ENCODE data around the gene C1QTNF8. TPM values are rescaled to one million over a fixed set of nuclear protein-coding genes. Genes with fewer than 3 reads are reported as not detected.

The C1QTNF8 gene
- total RNA-seq, 1 donor from 2014 or later = not detected

DNA sequence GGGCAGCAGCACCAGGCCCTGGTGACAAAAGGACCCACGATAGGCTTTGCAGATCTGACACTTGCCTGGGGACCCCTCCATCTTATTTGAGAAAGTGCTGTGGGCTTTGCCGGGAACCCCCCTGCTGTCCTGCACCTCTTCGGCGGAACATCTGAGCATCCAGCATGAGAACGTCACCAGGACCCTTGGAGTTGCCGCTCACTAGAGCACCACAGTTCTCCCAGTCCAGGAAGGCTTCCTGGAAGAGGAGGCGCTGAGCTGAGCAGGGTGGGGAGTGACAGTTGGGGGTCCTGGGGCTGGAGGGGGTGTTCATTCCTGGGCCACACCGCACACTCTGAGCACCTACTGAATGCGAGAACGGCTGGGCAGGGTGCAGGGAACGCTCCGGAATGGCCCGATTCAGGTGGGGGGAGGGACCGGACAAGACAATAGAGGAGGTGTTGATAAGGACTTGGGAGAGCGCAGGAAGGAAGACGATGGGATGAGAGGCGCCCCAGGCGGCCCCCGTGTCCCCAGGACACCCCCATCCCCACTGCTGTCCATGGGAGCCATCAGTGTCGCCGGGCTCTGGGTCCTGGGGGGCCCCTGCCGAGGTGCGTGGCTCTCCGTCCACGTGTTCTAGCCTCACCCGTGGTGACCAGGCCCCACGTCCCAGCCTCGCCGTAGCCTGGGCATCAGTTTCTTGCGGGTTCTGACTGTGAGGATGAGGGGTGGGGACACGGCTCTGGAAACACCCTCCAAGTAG is 32.1 kb upstream of the C1QTNF8 start:
- intact Hi-C loops (cut with micrococcal nuclease) = no loop called here

DNA sequence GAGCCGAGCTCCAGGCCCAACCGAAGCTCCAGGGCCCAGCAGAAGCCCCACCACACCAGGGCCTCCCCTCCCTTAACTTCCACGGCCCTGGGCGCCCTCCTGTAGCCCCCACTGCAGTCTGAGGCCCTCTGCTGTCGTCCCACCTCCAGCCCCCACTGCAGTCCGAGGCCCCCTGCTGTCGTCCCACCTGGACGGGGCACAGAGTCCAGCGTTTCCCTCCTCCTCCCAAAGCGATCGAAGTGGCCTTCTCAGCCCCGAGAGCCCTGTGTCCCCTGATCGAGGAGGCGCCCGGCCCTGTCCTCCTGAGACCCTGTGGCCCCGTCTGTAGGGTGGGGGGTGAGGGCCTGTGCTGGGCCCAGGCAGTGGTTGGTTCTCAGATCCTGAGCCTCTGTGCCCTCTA is 31.1 kb upstream of the C1QTNF8 start:
- intact Hi-C loops (cut with micrococcal nuclease) = no loop called here

DNA sequence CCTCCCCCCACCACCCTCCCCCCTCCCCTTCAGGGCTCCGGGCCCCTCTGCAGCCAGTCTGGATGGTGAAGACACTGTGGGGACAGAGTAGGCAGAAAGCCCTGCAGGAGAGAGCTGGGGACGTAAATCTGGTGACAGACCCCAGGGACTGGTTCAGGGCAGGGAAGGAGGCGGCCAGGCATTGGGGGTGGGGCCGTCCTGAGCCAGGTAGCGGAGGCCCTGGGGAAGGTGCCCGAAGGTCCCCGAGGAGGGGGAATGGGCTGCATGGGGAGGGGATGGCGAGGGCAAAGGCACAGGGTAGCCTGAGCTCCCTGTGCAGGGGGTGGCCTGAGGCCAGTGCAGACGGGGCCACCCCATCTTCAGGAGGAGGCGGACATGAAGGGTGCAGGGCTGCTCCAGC is 30.5 kb upstream of the C1QTNF8 start:
- intact Hi-C loops (cut with micrococcal nuclease) = no loop called here

DNA sequence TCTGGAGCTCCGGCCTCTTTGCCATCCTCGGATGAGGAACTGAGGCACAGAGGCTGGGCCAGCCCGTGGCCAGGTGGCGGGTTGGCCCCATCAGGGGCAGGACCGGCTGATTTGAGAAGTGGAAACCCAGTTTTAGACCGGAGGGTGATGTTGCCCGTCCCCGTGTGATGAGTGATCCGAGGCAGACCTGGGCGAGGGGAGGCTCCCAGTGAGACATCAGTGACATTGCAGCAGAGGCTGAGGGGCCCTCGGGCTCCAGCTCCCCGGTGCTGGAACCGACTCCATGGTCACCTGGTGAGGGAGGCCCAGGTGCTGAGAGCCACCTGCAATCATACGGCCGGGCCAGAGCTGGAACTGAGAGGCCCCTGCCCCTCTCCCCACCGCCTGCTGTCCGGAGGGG is 30.0 kb upstream of the C1QTNF8 start:
- intact Hi-C loops (cut with micrococcal nuclease) = no loop called here

DNA sequence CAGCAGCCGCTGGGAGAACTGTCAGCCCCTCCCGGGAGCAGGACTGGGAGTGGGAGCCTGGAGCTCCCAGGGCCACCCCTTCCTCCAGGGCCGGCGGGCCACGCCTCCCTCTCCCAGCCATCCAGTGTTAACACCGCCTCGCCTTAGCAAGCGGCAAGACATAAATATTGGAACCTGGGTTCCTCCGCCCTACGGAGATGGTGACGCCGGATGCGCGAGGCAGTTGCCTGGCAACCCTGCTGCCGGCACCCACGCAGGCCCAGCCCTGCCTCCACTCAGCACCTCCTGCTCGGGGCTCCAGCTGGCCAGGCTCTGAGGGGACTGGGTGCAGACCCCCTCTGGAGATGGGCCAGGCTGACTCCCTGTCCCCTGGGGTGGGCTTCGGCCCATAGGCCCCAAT is 29.4 kb upstream of the C1QTNF8 start:
- intact Hi-C loops (cut with micrococcal nuclease) = loop anchor here (2.0 kb wide), 1 partner anchor 47 kb away; no protein-coding TSS in a partner anchor

DNA sequence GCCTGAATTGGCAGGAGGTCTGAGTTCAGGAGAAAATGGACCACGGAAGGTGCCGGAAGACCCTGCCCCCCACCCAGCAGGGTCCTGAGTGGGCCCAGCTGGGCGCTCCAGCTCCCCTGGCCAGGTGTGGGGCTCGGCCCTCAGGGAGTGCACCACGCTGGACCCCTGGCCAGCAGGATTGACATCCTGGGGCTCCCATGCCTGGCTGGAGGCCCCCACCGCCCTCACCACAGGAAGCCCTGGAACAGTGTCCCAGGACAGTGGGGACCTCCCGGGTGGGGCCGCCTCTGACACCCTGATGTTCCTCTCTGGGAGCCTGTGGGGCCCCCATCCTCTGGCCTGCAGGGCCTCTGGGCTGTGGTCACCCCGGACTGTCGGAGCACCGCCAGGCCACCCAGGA is 28.8 kb upstream of the C1QTNF8 start:
- intact Hi-C loops (cut with micrococcal nuclease) = loop anchor here (2.0 kb wide), 1 partner anchor 48 kb away; no protein-coding TSS in a partner anchor

DNA sequence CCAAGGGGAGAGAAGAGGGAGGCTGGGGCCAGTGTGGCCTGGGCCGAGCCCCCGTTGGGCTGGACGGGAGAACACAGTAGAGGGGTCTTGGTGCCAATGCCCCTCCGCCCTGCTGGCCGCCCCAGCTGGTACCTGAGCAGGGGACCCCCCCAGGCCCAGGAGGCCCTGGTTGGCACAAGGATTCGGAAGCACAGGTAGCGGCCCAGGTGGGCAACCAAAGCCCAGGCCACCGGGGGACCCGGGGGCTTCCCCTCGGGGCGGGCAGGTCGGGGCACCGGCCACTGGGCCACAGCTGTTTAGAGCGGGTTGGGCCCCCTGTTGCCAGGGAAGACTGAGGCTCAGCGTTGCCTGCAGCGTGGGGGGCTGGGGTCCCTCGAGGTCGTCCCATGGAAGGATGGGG is 28.2 kb upstream of the C1QTNF8 start:
- intact Hi-C loops (cut with micrococcal nuclease) = loop anchor here (2.0 kb wide), 1 partner anchor 49 kb away; no protein-coding TSS in a partner anchor

DNA sequence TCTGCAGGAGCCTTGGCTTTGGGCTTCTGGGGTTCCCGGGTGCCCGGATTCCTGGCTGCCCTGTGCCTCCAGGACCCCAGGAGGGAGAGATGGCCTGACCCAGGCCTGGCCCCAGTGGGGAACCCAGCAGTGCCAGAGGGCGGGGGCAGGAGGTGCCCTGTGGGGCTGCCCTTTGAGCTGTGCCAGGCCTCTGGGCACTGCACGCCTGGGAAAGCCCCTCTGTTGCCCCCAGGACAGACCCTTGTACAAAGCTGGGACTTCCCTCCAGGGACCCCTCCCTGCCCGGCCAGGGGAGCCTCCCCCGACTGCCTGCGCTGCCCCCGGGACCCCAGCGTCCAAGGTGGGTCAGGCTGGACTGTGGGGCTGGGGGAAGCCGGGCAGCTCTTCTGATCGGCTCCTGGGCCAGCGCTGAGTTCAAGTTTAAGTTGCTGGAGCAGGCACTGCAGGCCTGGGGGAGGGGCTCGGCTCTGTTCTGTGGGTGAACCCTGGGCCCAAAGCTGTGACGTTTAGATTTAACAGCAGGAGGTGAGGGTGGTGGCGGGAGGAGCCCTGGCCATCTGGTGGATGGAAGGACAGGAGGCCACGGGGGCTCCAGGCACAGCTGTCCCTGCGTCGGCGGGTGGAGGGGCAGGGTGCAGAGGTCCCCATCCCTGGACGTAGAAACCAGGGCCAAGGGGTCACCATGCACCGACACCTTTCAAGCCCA is 27.6 kb upstream of the C1QTNF8 start:
- intact Hi-C loops (cut with micrococcal nuclease) = loop anchor here (2.0 kb wide), 1 partner anchor 49 kb away; no protein-coding TSS in a partner anchor

DNA sequence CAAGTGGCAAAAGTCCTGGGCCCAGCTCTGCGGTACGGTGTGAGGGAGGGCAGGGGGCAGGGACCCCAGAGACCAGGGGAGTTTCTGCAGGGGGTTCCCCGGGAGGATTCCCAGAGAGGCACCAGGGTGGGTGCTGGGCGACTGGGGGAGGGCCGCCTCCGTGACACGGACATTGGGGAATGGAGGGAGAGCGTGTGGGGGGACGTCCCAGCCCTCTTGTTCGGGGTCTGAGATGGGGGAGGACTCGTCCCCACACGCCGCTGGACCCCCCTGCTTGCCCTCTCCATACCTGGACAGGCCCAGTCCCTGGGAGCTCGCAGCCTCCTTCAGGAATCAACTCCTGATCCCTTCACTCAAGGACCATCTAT is 26.3 kb upstream of the C1QTNF8 start:
- intact Hi-C loops (cut with micrococcal nuclease) = no loop called here

DNA sequence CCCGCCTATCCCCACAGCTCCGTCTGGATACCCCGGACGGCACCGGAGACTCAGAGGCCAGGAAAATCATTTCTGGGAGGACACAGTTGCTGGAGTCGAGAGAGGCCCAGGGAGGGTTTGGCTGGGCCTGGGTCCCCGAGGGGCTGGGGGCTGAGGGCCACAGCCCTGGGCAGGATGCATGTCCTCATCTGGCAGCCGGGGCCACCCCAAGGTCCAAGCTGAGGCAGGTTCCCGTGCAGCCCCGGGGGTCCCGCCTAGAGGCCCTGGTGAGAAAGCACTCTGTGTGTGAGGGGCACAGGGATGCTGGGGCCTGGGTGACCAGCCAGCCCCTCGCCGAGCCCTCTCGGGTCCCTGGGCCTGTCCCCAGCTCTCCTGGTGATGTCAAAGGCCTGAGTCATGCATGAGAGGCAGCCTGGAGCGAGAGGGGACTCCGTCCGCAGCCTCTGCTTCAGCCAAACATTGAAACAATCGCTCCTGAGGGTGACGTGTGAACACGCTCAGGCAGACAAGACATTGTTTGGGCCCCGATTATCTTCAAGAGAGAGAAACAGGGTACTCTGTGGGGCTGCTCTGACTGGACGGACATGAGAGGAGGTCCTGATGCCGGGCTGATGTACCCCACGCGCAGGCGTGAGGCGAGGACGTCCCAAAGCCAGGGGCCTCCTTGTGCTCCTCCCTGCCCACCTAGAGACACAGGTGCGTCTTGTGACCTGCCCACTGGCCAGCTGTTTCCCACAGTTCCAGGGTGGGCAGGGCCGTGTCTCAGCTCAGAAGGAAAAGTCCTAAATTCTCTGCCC is 25.8 kb upstream of the C1QTNF8 start:
- intact Hi-C loops (cut with micrococcal nuclease) = no loop called here

DNA sequence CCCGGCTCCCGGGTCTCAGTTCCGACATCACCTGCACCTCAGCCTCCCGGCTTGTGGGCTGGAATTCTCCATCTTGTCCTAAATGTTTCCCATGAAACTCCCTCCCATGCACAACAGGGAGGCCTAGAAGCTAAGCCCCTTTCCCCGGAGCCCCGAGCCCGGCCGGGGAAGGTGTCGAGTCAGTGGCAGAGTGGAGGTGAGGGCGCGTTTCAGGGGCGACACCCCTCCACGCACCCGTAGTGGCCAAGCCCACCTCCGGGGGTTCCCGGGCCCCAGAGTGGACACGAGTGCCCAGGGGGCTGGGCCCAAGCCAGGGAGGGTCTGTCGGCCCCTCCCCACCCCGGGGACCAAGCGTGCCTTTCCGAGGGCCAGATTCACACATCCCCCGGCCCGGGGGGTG is 25.0 kb upstream of the C1QTNF8 start:
- intact Hi-C loops (cut with micrococcal nuclease) = no loop called here

DNA sequence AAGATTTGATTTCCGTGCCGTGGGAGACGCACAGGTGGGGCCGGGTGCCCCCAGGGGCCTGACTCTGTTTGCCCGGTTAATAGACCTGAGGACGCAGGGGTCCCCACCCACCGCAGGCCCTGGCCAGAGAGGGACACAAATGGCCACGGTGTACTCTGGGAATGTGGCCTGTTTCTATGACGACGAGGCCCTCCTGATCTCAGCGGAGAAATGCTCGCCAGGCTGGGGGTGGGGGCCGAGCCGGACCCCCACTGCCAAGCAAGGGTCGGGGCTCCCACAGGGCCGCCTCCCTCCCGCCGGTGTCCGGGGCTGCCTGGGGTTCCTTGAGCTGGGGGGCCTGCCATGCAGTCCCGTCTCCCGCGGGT is 24.5 kb upstream of the C1QTNF8 start:
- intact Hi-C loops (cut with micrococcal nuclease) = no loop called here

DNA sequence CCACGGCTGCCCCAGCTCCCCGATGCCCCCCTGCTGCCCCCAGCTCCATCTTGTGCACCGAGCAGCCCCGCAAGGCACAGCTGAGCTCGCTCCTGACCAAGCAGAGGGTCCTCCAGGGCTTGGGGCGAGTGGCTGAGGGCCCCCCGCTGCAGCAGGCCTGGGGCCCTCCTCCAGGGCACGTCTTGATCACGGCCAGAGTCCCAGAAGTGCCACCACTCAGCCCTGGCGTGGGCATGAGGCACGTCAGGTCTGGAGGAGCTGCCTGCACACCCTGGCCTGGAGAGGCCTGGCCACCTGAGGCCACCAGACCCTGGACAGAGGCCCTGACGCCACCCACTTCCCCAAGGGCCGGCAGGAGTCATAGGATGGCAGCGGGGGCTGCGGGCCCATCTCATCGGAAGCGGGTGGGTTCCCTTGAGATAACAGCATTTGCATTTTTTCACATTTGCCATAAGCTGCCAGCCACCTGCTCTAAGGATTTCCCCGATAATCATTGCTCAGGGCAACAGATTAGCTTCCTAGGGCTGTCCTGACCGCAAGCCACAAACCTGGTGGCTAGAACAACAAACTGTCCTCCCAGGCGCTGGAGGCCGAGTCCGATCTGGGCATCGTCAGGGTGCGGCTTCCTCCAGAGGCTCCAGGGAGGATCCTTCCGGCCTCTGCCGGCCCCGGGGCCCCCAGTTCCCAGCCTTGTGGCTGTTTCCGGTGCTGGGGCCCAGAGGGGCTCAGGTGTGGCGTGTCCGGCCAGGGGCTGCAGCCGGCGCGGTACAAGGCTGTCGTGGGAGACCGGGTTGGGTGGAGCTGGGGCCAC is 23.9 kb upstream of the C1QTNF8 start:
- intact Hi-C loops (cut with micrococcal nuclease) = no loop called here

DNA sequence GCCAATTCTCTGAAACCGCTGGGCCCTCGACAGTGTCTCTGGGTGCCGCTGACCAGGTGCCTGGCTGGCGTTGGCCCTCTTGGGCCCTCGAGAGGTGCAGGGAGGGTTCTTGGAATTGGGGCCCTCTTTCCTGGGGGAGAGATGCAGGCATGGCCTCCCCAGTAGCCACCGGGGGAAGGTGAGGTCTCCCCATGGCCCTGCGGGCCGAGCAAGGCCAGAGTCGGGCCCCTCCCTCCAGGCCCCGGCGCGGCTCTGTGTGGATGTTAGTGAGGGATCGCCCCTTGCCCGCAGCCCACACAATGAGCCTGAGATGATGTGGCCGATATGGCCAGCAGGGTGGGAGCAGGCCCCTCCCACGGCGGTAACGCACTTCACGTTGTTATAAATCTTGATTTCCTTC is 23.1 kb upstream of the C1QTNF8 start:
- intact Hi-C loops (cut with micrococcal nuclease) = no loop called here

DNA sequence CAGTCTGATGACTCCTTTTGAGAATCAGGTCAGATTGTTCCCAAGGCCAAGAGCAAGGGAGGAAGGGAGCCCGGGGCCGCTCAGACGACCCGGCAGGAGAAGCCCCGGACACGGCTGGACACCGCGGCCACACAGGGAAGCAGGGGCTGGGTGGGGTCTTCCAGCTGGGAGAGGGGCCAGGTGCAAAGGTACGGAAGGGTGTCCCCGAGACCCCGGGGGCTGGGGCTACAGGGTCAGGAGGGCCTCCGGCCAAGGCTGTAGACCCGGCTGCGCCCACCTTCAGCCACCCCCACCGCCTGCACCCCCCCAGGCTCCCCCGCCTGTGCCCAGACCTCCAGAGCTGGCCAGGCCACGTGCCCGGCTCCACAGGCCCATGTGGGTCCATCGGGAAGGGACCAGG is 21.9 kb upstream of the C1QTNF8 start:
- intact Hi-C loops (cut with micrococcal nuclease) = no loop called here

DNA sequence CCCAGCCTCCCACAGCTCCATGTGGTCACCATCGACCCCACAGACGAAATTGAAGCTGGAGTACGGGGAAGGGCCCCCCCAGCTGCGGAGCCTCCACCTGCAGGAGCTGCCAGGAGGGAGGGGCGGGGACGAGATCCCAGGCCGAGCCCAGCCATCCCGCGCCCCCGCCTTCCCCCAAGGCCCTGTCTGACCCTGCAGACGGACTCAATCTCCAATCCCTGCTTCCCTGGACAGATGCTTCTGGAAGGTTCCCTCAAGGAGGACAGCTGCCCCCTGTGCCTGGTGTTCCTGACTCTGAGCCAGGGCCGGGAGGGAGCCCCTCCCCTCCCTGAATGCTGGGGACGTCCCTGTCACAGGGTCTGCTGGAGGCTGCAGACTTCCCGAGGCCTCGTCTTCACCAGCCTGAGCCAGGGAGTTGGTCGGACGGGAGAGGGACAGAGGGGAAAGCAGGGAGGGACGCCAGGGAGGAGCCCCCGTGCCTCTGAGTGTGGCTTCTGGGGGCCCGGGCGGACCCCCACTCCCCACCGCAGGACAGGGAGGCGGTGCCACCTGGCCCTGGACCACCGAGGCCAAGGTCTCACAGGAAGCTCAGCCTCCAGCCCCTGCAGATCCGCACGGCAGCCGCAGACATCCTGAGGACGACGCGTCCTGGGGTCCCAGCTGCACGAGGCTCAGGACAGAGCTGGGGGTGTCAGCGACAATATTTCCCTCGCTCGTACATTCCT is 21.3 kb upstream of the C1QTNF8 start:
- intact Hi-C loops (cut with micrococcal nuclease) = no loop called here

DNA sequence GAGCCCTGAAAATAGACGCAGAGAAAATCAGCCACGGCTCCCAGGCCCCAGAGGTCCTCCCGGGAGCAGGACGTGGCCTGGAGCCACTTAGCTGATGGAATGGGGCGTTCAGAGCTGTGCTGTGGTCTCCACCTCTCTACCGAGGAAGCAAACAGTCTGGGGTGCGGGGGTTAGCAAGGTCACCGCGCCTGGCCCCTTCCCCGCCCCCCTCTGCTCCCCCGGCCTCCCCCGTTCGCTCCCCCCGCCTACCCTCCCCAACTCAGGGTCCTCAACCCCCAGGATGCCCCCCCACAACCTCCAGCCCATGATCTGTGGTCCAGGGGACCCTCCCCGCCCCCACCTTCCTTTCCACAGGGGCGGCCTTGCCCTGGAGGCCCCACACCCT is 20.6 kb upstream of the C1QTNF8 start:
- intact Hi-C loops (cut with micrococcal nuclease) = no loop called here

DNA sequence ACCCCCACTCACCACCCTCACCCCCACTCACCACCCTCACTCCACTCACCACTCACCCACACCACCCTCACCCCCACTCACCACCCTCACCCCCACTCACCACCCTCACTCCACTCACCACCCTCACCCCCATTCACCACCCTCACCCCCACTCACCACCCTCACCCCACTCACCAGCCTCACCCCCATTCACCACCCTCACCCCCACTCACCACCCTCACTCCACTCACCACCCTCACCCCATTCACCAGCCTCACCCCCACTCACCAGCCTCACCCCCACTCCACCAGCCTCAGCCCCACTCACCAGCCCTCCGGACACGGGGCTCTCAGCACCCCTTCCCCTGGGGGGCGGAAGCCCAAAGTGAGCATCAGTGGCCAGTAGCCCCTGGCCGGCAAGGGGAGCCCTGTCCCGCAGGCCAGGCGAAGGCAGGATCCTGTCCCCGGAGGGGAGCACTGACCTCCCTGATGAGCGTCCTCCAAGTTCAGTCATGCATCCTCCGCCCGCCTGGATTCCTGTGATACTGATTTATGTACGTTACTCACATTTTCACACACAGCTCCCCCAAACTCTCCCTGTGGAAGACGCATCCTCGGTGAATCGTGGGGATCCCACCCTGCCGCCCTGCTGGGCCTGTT is 18.0 kb upstream of the C1QTNF8 start:
- intact Hi-C loops (cut with micrococcal nuclease) = no loop called here

DNA sequence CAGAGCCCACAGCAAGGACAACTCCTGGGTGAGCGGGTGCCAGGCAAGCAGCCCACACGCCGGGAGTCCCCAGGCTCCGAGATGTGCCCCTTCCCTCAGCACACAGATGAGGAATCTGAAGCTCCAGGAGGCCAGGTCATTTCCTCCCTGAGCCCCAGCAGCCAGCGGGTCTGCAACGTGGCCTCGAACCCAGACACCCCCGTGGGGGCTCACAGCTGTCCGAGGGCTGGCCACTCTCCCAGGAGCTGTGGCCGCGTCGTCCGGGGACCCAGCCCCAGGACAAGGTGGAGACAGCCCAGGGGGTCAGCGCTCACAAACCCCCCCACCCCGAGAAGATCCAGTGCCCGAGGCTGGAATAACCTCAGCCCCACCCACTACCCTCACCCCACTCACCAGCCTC is 17.4 kb upstream of the C1QTNF8 start:
- intact Hi-C loops (cut with micrococcal nuclease) = no loop called here

DNA sequence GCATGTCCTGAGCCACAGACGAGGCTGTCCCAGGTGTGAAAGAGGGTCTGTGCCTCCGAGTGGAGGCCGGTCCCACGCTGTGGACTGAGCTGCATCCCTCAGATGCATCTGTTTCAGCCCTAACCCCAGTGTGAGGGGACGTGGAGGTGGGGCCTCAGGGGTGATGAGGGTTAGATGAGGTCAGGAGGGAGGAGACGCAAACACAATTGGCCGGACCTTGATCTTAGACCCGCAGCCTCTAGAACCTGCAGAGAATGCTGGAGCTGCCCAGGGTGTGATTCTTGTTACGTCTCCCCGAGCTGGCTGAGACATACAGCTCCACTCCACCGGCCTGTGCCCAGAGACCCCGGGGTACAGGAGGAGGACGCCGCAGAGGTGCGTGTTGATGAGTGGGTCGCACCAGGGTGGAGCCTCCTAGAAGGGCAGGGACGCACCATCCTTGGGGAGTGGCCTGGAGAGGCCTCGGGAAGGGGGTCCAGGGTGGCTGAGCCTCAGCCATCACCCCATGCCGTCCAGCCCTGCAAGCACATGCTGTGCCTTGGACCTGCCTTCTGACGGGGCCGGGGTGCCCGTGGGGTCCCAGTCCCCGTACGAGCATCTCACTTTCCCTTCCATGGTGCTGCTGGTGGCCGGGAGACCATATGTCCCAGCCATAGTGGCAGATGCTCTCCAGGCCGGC is 16.6 kb upstream of the C1QTNF8 start:
- intact Hi-C loops (cut with micrococcal nuclease) = no loop called here

All from T-helper 1 cell treated with Interleukin-12 subunit alpha and Interleukin-12 subunit beta and Interleukin-4 antibody, amounts not matched to agents 30 ng/mL and 1 ng/mL, for 36 hours (primary cell).